Activated naive CD4-positive, alpha-beta T cell treated with anti-CD3 and anti-CD28 coated beads, Interleukin-2, amount 50 U/mL, for 24 hours (primary cell): ENCODE measurements around the gene ZNF609.
"Not testable (repeated sequence)": the region's sequence is repeated elsewhere in the genome, so short reads cannot be mapped to it uniquely, and the experiment has no call there.

ENCODE experiments used
- H3K27ac Mint-ChIP-seq: one replicate; pipeline ENCODE4 v1.8.0; 2021; ENCODE audit warnings: mild to moderate bottlenecking, mixed read lengths
- H3K27me3 Mint-ChIP-seq: one replicate; pipeline ENCODE4 v1.8.0; 2021; ENCODE audit warnings: mixed read lengths
- H3K36me3 Mint-ChIP-seq: one replicate; pipeline ENCODE4 v1.8.0; 2021; ENCODE audit warnings: mixed read lengths
- H3K4me1 Mint-ChIP-seq: one replicate; pipeline ENCODE4 v1.8.0; 2021; ENCODE audit warnings: mixed read lengths
- H3K4me3 Mint-ChIP-seq: one replicate; pipeline ENCODE4 v1.8.0; 2021; ENCODE audit warnings: mild to moderate bottlenecking, mixed read lengths
- H3K9me3 Mint-ChIP-seq: one replicate; pipeline ENCODE4 v1.8.0; 2021; ENCODE audit warnings: mixed read lengths

ZNF609 gene

DNA sequence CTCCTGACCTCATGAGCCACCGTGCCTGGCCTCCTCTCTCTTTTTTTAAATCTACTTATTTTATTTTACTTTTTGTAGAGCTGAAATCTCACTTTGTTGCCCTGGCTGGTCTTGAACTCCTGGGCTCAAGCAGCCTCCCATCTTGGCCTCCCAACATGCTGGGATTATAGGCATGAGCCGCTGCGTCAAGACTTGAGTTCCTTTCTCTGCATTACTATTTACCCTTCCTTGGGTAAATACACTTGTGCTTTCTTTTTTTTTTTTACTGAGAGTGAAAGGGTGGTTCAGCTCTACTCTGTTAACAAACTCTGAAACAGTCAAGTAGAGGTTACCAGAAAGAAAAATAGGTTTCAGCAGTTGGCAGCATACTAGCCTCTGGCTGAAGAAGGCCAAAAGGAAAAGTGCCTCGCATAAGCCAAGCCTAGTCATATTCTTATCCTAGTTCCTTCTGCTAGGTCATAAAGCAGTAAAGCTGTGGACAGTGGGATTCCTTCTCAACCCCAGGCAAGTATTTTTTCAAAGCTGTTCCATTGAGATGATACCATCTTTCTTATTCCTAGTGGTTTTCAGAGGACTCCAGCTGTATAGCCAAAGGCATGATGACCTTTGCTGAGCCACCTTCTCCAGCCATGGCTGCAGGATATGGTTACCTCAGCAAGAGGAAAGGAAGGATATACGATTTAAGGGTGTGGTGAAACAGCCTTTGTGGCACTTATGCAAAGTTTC, 179.9 kb downstream of the ZNF609 start:
- peaks cover 23% of the 10 kb centered on the region for H3K36me3 Mint-ChIP-seq
- peaks cover 70% of the 10 kb centered on the region for H3K4me1 Mint-ChIP-seq
- H3K27me3 Mint-ChIP-seq = no peaks in the 10 kb centered on the region
- H3K9me3 Mint-ChIP-seq = peaks cover 7% of the 10 kb centered on the region
- peak overlapping the region; percentile 41 for H3K27ac Mint-ChIP-seq
- H3K4me3 Mint-ChIP-seq = no peak overlapping the region

DNA sequence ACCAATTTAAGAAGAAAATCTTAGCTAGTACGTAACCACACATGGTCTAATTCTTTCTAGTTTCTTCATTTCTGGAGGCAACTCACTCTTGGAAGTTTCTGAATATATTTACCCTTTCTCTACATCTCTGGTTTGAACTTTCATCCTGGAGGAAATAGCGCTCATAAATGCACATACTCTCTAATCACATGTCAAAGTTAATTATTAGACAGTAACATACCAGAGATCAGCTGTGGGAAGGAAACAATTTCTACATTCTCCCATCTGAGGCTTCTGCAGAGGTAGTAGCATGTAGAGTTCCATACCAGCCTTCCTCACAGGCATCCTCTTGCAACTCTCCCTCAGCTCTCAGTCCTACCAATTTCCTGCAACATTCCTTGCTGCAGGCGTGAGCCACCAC, 182.5 kb downstream of the ZNF609 start:
- no peaks in the 10 kb centered on the region for H3K27me3 Mint-ChIP-seq
- H3K27ac Mint-ChIP-seq = no peak overlapping the region
- peak overlapping the region; percentile 23 for H3K4me3 Mint-ChIP-seq
- peaks cover 54% of the 10 kb centered on the region for H3K4me1 Mint-ChIP-seq
- peaks cover 14% of the 10 kb centered on the region for H3K36me3 Mint-ChIP-seq
- no peaks in the 10 kb centered on the region for H3K9me3 Mint-ChIP-seq

DNA sequence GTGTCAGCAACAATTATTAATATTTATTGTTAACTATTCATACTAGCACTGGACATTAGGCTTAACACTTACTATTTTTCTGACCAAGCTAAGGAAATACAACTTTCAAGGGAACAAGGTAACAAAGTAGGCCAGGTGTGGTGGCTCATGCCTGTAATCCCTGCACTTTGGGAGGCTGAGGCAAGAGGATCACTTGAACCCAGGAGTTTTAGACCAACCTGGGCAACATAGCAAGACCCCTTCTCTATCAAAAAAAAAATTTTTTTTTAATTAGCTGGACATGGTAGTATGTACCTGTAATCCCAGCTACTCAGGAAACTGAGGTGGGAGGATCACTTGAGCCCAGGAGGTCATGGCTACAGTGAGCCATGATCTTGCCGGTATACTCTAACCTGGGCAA, 183.3 kb downstream of the ZNF609 start:
- no peak overlapping the region for H3K27ac Mint-ChIP-seq
- no peaks in the 10 kb centered on the region for H3K9me3 Mint-ChIP-seq
- H3K4me3 Mint-ChIP-seq = no peak overlapping the region
- no peaks in the 10 kb centered on the region for H3K27me3 Mint-ChIP-seq
- peaks cover 11% of the 10 kb centered on the region for H3K36me3 Mint-ChIP-seq
- peaks cover 59% of the 10 kb centered on the region for H3K4me1 Mint-ChIP-seq

DNA sequence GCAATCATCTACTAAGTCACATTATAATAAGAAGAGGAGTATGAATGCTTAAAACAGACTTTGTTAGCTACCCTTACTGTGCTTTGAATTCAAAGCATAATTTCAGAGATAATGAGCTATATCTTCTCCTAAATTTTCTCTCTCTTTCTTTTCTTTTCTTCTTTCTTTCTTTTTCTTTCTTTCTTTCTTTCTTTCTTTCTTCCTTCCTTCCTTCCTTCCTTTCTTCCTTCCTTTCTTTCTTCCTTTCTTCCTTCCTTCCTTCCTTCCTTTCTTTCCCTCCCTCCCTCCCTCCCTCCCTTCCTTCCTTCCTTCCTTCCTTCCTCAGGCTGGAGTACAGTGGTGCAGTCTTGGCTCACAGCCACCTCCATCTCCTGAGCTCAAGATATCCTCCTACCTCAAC, 184.4 kb downstream of the ZNF609 start:
- H3K4me3 Mint-ChIP-seq, H3K27ac Mint-ChIP-seq, H3K36me3 Mint-ChIP-seq, H3K27me3 Mint-ChIP-seq, H3K9me3 Mint-ChIP-seq: not testable (repeated sequence)
- peaks cover 61% of the 10 kb centered on the region for H3K4me1 Mint-ChIP-seq

DNA sequence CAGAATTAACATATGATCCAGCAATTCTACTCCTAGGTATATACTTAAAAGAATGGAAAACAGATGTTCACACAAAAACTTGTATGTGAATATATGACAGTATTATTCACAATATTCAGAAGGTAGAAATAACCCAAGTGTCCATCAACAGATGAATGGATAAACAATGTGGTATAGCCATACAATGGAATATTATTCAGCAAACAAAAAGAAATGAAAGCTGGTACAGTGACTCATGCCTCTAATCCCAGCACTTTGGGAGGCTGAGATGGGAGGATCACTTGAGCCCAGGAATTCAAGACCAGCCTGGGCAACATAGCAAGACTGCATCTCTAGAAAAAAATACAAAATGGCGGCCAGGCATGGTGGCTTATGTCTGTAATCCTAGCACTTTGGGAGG, 185.6 kb downstream of the ZNF609 start:
- H3K4me1 Mint-ChIP-seq = peaks cover 58% of the 10 kb centered on the region

DNA sequence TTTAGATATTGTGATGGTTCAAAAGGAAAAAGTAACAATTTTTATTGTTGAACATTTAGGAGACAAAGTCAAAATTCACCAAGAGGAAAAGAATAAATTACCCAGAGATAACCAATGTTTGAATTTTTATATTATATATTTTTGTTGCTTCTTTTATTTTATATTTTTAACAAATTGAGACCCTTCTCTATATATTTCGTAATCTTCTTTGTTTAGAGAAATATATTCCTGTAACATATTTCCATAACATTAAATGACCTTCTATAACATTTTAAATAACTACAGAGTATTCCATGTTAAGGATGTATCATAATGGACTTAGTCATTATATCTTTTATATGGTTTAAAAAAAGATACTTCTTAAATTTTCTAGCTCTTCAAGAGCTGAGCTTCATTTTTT, 187.0 kb downstream of the ZNF609 start:
- Mint-ChIP-seq H3K9me3 (no peaks in the 10 kb centered on the region), H3K36me3 (peaks cover 6% of the 10 kb centered on the region), H3K27me3 (no peaks in the 10 kb centered on the region), H3K27ac (no peak overlapping the region), H3K4me3 (no peak overlapping the region), H3K4me1 (peaks cover 60% of the 10 kb centered on the region)

More for the DNA sequence above, 185.6 kb downstream of the ZNF609 start:
- H3K4me3 Mint-ChIP-seq = no peak overlapping the region
- no peaks in the 10 kb centered on the region for H3K9me3 Mint-ChIP-seq
- peak overlapping the region; percentile 41 for H3K27ac Mint-ChIP-seq
- H3K36me3 Mint-ChIP-seq = peaks cover 6% of the 10 kb centered on the region
- no peaks in the 10 kb centered on the region for H3K27me3 Mint-ChIP-seq

DNA sequence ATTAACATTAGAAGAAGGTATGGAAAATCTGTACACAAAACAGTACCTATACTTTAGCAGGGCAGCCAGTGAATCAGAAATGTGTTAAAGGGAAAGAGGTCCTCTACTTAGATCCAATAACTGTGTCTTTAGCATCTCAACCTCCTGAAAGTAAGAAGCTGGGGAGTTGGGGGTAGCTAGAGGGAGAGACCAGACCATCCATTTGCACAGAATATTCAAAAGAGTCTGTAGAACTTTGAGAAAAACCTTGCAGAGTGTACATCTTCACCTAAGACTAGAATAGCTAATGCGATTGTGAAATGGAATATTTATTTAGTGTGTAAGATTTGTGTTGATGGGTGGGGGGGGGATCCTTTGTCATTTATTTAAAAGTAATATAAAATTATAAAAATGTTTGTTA, 190.2 kb downstream of the ZNF609 start:
- no peaks in the 10 kb centered on the region for H3K27me3 Mint-ChIP-seq
- peaks cover 62% of the 10 kb centered on the region for H3K4me1 Mint-ChIP-seq

DNA sequence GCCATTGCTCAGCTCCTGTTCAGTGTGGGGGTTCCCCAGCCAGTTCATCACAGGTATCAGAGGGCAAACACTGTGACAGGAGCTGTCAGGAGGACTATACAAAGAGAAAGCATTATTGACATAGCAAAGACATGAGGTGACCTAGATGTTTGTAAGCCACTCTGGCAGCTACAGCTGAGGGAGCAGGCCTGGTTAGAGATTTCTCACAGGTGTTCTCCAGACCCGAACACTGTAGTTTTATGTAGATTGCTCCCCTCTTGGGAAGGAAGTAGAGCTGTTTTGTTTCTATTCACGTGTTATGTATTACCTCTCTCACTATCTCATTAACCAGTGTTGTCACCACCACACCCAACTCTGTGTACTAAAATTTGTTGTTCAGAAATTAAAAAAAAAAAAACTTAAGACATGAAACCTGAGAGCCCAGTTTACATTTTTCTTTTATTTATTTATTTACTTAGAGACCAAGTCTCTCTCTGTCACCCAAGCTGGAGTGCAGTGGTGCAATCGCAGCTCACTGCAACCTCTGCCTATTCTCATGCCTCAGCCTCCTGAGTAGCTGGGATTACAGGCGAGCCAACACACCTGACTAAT, 191.3 kb downstream of the ZNF609 start:
- Mint-ChIP-seq H3K27me3 (no peaks in the 10 kb centered on the region), H3K36me3 (peaks cover 2% of the 10 kb centered on the region), H3K9me3 (no peaks in the 10 kb centered on the region), H3K27ac (peak overlapping the region; percentile 73), H3K4me3 (peak overlapping the region; percentile 16), H3K4me1 (peaks cover 62% of the 10 kb centered on the region)

More for the DNA sequence above, 190.2 kb downstream of the ZNF609 start:
- Mint-ChIP-seq H3K36me3 (peaks cover 2% of the 10 kb centered on the region), H3K4me3 (no peak overlapping the region), H3K27ac (peak overlapping the region; percentile 80), H3K9me3 (no peaks in the 10 kb centered on the region)

DNA sequence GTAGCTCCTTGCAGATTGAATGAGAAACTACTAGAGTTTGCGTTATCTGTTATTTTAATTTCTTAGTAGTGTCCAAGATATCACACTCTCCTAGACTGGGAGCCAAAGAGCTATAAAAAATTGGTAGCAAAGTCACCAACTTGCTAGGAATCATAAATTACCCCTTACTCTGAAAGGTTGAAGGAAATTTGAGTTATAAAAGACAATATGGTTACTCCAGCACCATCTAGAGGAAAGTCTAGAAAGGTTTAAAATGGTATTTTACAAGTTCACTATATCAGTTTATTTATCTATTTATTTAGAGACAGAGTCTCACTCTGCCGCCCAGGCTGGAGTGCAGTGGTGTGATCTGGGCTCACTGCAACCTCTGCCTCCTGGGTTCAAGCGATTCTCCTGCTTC, 193.4 kb downstream of the ZNF609 start:
- Mint-ChIP-seq H3K36me3 (no peaks in the 10 kb centered on the region), H3K4me1 (peaks cover 45% of the 10 kb centered on the region), H3K27me3 (no peaks in the 10 kb centered on the region), H3K9me3 (no peaks in the 10 kb centered on the region), H3K27ac (no peak overlapping the region), H3K4me3 (no peak overlapping the region)

DNA sequence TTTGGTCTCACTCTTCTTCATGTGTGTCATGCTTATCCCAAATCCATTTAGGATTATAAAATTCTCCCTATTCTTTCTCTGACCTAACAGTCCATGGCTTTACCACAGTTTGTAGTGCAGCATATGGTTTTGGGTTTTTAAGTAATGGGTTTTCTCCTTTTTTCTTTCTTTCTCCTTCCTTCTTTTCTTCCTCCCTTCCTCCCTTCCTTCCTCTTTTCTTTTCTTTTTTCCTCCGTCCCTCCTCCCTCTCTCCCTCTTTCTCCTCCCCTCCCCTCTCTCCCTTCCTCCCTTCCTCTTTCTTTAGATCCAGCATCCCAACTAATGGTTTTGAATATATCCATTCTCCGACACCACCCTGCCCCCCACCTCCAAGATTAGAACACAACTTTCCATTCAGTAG, 196.1 kb downstream of the ZNF609 start:
- H3K4me1 Mint-ChIP-seq = peaks cover 34% of the 10 kb centered on the region
- H3K27me3 Mint-ChIP-seq = no peaks in the 10 kb centered on the region
- H3K4me3 Mint-ChIP-seq = no peak overlapping the region
- no peak overlapping the region for H3K27ac Mint-ChIP-seq
- H3K36me3 Mint-ChIP-seq = no peaks in the 10 kb centered on the region
- no peaks in the 10 kb centered on the region for H3K9me3 Mint-ChIP-seq

DNA sequence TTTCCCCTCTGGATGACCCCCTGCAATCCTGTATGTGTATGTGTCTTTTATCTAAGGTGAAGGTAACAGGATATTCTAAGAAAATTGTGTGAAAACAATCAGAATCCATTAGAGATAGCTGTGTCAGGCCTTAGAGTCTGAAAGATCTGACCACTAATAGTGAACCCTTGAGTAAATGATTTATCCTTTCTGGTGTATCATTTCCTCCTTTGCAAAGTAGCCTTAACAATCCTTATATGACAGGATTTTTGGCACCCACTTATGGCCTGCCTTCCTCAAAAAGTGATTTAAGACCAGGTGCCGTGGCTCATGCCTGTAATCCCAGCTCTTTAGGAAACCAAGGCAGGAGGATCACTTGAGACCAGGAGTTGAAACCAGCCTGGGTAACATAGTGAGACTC, 204.8 kb downstream of the ZNF609 start:
- peak overlapping the region; percentile 30 for H3K27ac Mint-ChIP-seq
- H3K4me3 Mint-ChIP-seq = no peak overlapping the region
- H3K36me3 Mint-ChIP-seq = peaks cover 7% of the 10 kb centered on the region
- no peaks in the 10 kb centered on the region for H3K27me3 Mint-ChIP-seq
- H3K9me3 Mint-ChIP-seq = no peaks in the 10 kb centered on the region
- H3K4me1 Mint-ChIP-seq = peaks cover 27% of the 10 kb centered on the region

DNA sequence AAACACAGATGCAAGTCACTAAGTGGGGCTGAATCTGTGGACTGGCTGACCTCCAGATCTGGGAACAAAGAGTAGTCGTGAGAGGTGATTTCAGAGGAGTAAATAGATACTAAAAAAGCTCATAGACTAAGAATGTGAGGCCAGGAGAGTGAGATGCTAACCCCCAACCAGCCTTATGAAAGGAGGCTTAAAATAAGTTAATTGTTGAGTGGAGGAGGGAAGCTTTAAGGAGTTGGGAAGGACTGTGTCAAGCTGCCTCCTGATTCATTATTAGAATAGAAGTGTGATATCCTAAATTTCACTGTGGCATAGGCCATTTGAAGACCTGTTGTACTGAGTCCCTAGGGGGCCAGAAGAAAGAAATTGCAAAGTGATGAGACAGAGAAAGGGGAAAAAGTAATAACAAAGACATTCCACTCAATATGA, 207.4 kb downstream of the ZNF609 start:
- Mint-ChIP-seq H3K4me3 (no peak overlapping the region), H3K4me1 (peaks cover 20% of the 10 kb centered on the region), H3K27ac (peak overlapping the region; percentile 31), H3K27me3 (no peaks in the 10 kb centered on the region), H3K36me3 (peaks cover 7% of the 10 kb centered on the region), H3K9me3 (no peaks in the 10 kb centered on the region)

DNA sequence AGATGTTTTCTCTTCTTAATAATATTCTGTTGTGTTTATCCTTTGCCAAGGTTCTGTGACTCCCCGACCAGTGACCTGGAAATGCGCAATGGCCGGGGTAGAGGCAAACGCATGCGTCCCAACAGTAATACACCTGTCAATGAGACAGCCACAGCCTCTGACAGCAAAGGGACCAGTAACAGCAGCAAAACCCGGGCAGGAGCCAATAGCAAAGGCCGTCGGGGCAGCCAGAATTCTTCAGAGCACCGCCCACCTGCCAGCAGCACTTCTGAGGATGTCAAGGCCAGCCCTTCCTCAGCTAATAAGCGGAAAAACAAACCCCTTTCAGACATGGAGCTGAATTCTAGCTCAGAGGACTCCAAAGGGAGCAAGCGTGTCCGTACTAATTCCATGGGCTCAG, 213.5 kb downstream of the ZNF609 start:
- Mint-ChIP-seq H3K27me3 (no peaks in the 10 kb centered on the region), H3K9me3 (no peaks in the 10 kb centered on the region), H3K27ac (no peak overlapping the region), H3K4me1 (peaks cover 4% of the 10 kb centered on the region), H3K36me3 (peaks cover 1% of the 10 kb centered on the region), H3K4me3 (no peak overlapping the region)

DNA sequence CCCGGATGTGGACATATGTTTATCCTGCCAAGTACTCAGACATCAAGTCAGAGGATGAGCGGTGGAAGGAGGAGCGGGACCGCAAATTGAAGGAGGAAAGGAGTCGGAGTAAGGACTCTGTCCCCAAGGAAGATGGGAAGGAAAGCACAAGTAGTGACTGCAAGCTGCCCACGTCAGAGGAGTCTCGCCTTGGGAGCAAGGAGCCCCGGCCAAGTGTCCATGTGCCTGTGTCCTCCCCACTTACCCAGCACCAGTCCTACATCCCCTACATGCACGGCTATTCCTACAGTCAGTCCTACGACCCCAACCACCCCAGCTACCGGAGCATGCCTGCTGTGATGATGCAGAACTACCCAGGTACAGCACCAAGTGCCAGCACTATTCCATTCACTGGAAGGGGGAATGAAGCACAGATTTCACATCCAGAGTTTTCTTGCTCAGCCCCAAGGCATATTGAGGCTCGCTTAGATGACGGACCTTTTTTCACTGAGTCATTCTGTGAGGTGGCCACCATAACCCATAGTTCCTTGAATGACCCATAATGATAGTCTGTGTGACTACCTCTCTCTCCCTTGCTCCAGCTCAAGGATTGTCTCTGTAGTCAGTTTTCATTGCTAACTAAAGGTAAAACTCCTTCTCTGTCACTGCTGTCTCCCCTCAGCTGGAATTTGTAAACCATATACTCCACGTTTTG, 217.9 kb downstream of the ZNF609 start:
- Mint-ChIP-seq H3K9me3 (no peaks in the 10 kb centered on the region), H3K36me3 (peaks cover 3% of the 10 kb centered on the region), H3K27ac (peak overlapping the region; percentile 74), H3K4me3 (no peak overlapping the region), H3K27me3 (no peaks in the 10 kb centered on the region), H3K4me1 (no peaks in the 10 kb centered on the region)

DNA sequence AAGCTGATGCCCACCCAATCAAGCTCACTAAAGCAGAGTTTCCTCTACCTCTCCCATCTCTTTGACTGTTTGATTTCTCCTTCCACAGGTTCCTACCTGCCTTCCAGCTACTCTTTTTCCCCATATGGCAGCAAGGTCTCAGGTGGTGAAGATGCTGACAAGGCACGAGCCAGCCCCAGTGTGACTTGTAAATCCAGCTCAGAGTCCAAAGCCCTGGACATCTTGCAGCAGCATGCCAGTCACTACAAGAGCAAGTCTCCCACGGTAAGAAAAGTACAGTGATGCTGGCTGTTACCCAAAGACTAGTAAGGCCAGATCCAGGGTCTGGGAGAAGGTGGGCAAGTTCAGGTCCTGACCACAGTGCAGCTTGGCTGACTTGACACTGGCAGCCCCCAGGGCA, 219.7 kb downstream of the ZNF609 start:
- H3K9me3 Mint-ChIP-seq = no peaks in the 10 kb centered on the region
- no peaks in the 10 kb centered on the region for H3K27me3 Mint-ChIP-seq
- H3K4me3 Mint-ChIP-seq = no peak overlapping the region
- H3K27ac Mint-ChIP-seq = no peak overlapping the region
- H3K36me3 Mint-ChIP-seq = peaks cover 6% of the 10 kb centered on the region
- H3K4me1 Mint-ChIP-seq = no peaks in the 10 kb centered on the region

DNA sequence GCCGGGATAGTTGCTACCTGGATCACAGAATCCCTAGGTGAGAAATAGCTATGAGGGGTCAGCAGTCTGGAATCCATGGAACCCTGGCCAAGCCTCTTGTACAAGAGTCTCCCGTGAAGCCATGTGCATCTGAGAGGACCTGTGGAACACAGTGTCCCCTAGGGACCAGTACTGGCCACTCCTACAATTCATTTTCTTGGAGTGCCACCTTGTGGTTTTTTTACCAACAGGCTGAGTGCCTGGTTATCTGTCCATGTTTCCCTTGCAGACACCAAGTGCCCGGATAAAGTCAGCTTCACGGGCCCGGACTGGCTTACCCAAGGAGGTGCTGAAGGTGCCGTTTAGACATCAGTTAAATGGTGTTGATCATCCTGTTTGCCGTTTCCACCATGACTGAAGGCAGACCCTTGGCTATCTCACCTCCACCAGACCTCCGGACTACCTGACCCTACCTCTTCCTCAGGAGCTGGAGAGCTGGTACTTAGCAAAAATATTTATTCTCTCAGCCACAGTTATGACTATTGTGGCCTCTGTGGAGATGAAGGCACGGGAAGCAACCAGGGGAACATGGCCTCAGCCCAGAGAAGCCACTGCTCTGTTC, 221.1 kb downstream of the ZNF609 start:
- peaks cover 6% of the 10 kb centered on the region for H3K36me3 Mint-ChIP-seq
- no peaks in the 10 kb centered on the region for H3K9me3 Mint-ChIP-seq
- no peak overlapping the region for H3K4me3 Mint-ChIP-seq
- peaks cover 4% of the 10 kb centered on the region for H3K4me1 Mint-ChIP-seq
- no peaks in the 10 kb centered on the region for H3K27me3 Mint-ChIP-seq
- no peak overlapping the region for H3K27ac Mint-ChIP-seq
